Natural killer cell (primary cell): ENCODE results near the gene MEX3B. TPM values are rescaled to one million over a fixed set of nuclear protein-coding genes. Genes with fewer than 3 reads are reported as not detected.
A peak's percentile ranks its signal among the peaks of the same experiment; 100 is the strongest.

Source experiments
- ATAC-seq, 3 donors: fragments of 150-1000 bp in 2 of 3; fragments of 200-7000 bp in 1 of 3; cut with Tn5 transposase; 1 replicate in 1 of 3; 2 replicates in 2 of 3; pipeline ENCODE4 v1.10.0; 2021; ENCODE audit warnings: mild to moderate bottlenecking in 2 of 3, moderate library complexity in 2 of 3
- DNase-seq, 2 donors: peaks; one replicate each; pipeline versions ENCODE4 v3.0.0 to v3.0.0-alpha.2; 2013 to 2021; ENCODE audit warnings: mixed read lengths in 1 of 2
- H3K27ac ChIP-seq: one replicate; pipeline ENCODE4 v1.5.1; 2013; ENCODE audit warnings: mild to moderate bottlenecking, low read length
- H3K27me3 ChIP-seq: one replicate; pipeline ENCODE4 v1.6.1; 2013; ENCODE audit warnings: low read length; ENCODE audit not compliant: control insufficient read depth, insufficient read depth
- H3K36me3 ChIP-seq: one replicate; pipeline ENCODE4 v1.6.1; 2013; ENCODE audit warnings: low read length; ENCODE audit not compliant: control insufficient read depth, insufficient read depth
- H3K4me1 ChIP-seq: one replicate; pipeline ENCODE4 v1.6.1; 2013; ENCODE audit warnings: low read length; ENCODE audit not compliant: control insufficient read depth, insufficient read depth
- H3K4me3 ChIP-seq: one replicate; pipeline ENCODE4 v1.5.1; 2013; ENCODE audit warnings: low read length
- H3K9me3 ChIP-seq: one replicate; pipeline ENCODE4 v1.6.1; 2013; ENCODE audit warnings: low read length; ENCODE audit not compliant: control insufficient read depth, insufficient read depth
- H3K27ac Mint-ChIP-seq, 2 donors: one replicate each; pipeline ENCODE4 v1.8.0; 2022; ENCODE audit warnings: mild to moderate bottlenecking in 2 of 2, mixed read lengths in 2 of 2, moderate library complexity in 1 of 2
- H3K27me3 Mint-ChIP-seq, 2 donors: one replicate each; pipeline ENCODE4 v1.8.0; 2022; ENCODE audit warnings: low read depth in 2 of 2, mixed read lengths in 2 of 2
- H3K36me3 Mint-ChIP-seq: one replicate; pipeline ENCODE4 v1.8.0; 2022; ENCODE audit warnings: mixed read lengths
- H3K4me1 Mint-ChIP-seq, 2 donors: one replicate each; pipeline ENCODE4 v1.8.0; 2022; ENCODE audit warnings: mixed read lengths in 2 of 2
- H3K4me3 Mint-ChIP-seq: one replicate; pipeline ENCODE4 v1.8.0; 2022; ENCODE audit warnings: mild to moderate bottlenecking, moderate library complexity, mixed read lengths
- H3K9me3 Mint-ChIP-seq, 2 donors: one replicate each; pipeline ENCODE4 v1.8.0; 2022; ENCODE audit warnings: mixed read lengths in 2 of 2
- WGBS: methylation state at CpG from one replicate; pipeline ENCODE4 v1.1.7; 2013; ENCODE audit warnings: missing lambda C conversion rate; ENCODE audit not compliant: insufficient coverage; 5-methylcytosine and 5-hydroxymethylcytosine counted together
- intact Hi-C: fragments of 100-400 bp; cut with micrococcal nuclease; formaldehyde crosslinking; loops from one replicate; pipeline ENCODE4 v1.14.2; 2022
- total RNA-seq, 4 donors: library from RNA; stranded (reverse); fragments of 120-200 nt in 1 of 4; gene quantifications; one replicate each; pipeline versions ENCODE4 v1.2.3 to v1.2.4, GENCODE V29; 2013 to 2022
- TF ChIP-seq, protein P1 (sequence below): fragments of 200-600 bp; IDR thresholded peaks from one replicate; pipeline ENCODE4 v1.8.0; 2022; ENCODE audit warnings: antibody characterized with exemption

MEX3B gene
- total RNA-seq, result 1 to 10 TPM; 1.4 to 2.4 (median 1.7) TPM
- 0.99 TPM for total RNA-seq (2013)

DNA sequence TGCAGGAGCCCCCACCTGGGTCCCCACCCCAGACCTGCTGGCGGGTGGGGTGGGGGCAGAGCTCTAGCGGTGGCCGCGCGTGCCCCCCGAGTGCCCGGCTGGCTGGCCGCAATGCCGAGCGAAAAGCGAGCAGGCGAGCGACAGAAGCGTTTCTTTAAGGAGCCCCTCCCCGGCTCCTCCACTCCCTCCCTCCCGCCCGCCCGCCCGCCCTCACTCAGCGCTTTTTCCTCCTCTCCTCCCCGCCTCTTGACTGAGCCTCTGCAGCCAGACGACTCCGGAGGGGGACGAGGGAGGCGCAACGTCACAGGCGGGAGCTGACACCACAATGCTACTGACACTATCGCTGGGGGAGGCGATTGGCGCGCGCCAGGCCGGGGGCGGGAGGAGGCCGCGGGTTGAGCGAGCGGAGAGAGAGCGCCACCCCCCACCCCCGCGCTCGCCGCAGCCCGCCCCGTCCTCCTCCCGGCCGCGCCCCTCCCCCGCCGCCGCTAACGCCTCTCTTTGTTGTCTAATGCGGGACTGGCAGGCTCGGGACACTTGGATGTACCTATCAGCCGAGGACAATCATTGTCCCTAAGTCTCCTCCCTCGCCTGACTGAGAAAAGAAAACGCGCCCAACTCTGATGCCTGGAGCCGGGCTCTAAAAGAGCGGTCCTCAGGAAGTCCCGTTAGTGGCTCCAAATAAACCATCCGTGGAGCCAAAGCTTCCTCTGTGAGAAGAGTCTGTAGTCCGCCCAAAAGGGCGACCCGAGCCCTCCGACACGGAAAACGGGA is at the start of gene MEX3B:
TSS of gene MEX3B (minus strand) at position 127 of the 774 bp plus-strand sequence. CDS start 313 bp downstream, outside the sequence.
- H3K4me1 Mint-ChIP-seq, result peaks cover 7 to 33% of the 10 kb centered on the region in 2 donors
- ATAC-seq, result peak; percentile 65 to 69 (median 66)
- H3K36me3 Mint-ChIP-seq, result no peaks in the 10 kb centered on the region
- Histone ChIP-seq H3K4me3 (peak within 1 kb of the TSS; percentile 69), H3K27ac (peak within 1 kb of the TSS; percentile 41), H3K9me3 (no peaks in the 10 kb centered on the region), H3K27me3 (peaks cover 10% of the 10 kb centered on the region), H3K4me1 (peaks cover 24% of the 10 kb centered on the region), H3K36me3 (no peaks in the 10 kb centered on the region)
- under 1% methylated on average over 57 of the region's 68 CpGs for whole genome bisulfite sequencing
- intact Hi-C loops, result loop anchor here (5.0 kb wide), 1 partner anchor 564 kb away; no protein-coding TSS in a partner anchor
- H3K27me3 Mint-ChIP-seq, result peaks cover 0 to 8% of the 10 kb centered on the region in 2 donors
- TF ChIP-seq, protein P1, sequence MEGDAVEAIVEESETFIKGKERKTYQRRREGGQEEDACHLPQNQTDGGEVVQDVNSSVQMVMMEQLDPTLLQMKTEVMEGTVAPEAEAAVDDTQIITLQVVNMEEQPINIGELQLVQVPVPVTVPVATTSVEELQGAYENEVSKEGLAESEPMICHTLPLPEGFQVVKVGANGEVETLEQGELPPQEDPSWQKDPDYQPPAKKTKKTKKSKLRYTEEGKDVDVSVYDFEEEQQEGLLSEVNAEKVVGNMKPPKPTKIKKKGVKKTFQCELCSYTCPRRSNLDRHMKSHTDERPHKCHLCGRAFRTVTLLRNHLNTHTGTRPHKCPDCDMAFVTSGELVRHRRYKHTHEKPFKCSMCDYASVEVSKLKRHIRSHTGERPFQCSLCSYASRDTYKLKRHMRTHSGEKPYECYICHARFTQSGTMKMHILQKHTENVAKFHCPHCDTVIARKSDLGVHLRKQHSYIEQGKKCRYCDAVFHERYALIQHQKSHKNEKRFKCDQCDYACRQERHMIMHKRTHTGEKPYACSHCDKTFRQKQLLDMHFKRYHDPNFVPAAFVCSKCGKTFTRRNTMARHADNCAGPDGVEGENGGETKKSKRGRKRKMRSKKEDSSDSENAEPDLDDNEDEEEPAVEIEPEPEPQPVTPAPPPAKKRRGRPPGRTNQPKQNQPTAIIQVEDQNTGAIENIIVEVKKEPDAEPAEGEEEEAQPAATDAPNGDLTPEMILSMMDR, result no peak
- H3K9me3 Mint-ChIP-seq, result no peaks in the 10 kb centered on the region
- H3K4me3 Mint-ChIP-seq, result peak within 1 kb of the TSS; percentile 90
- peak within 1 kb of the TSS; percentile 76 to 87 for H3K27ac Mint-ChIP-seq
- DNase-seq, result peak; percentile 62 to 91

DNA sequence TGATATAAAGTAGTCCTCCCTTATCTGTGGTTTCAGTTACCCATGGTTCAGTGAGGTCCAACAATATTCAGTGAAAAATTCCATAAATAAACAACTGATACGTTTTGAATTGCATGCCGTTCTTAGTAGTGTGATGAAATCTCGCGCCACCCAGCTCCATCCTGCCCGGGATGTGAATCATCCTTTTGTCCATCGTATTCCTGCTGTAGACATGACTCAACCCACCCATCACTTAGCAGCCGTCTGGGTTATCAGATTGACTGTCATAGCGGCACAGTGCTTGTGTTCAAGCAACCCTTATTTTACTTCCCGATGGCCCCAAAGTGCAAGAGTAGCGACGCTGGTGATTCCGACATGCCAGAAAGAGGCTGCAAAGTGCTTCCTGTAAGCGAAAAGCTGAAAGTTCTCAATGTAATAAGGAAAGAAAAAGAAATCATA is 48.0 kb upstream of the MEX3B start:
- no peaks in the 10 kb centered on the region for H3K4me1 ChIP-seq
- no peaks in the 10 kb centered on the region for H3K4me1 Mint-ChIP-seq
- H3K9me3 ChIP-seq, result no peaks in the 10 kb centered on the region
- H3K27me3 ChIP-seq, result no peaks in the 10 kb centered on the region
- TF ChIP-seq, protein P1, result no peak
- H3K36me3 ChIP-seq, result no peaks in the 10 kb centered on the region
- WGBS, result 98% methylated on average over 13 of the region's 13 CpGs
- H3K36me3 Mint-ChIP-seq, result no peaks in the 10 kb centered on the region
- H3K27ac ChIP-seq, result no peak overlapping the region
- H3K4me3 ChIP-seq, result no peak overlapping the region
- H3K4me3 Mint-ChIP-seq, result no peak overlapping the region
- no peak for DNase-seq
- intact Hi-C loops, result no loop called here
- no peaks in the 10 kb centered on the region for H3K9me3 Mint-ChIP-seq
- H3K27ac Mint-ChIP-seq, result no peak overlapping the region
- peaks cover 0 to 10% of the 10 kb centered on the region in 2 donors for H3K27me3 Mint-ChIP-seq
- ATAC-seq, result no peak

DNA sequence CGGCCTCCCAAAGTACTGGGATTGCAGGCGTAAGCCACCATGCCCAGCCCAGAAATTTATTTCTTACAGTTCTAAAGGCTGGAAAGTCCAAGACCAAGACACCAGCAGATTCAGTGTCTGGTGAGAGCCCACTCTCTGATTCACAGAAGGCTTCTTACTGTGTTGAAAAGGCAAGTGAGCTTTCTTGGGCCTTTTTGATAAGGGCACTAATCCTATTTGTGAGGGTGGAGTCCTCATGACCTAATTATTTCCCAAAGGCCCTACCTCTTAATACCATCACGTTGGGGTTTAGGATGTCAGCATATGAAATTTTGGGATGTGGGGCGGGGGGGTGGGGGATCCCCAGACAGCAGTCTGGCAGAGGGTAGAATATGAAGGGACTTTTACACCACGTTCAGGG is 47.5 kb upstream of the MEX3B start:
- no peaks in the 10 kb centered on the region for H3K36me3 Mint-ChIP-seq
- H3K4me1 Mint-ChIP-seq, result no peaks in the 10 kb centered on the region
- H3K9me3 ChIP-seq, result no peaks in the 10 kb centered on the region
- H3K36me3 ChIP-seq, result no peaks in the 10 kb centered on the region
- no peak for ATAC-seq
- DNase-seq, result no peak
- H3K27me3 ChIP-seq, result no peaks in the 10 kb centered on the region
- H3K4me3 Mint-ChIP-seq, result no peak overlapping the region
- no peak overlapping the region for H3K4me3 ChIP-seq
- TF ChIP-seq, protein P1, result no peak
- no peak overlapping the region for H3K27ac ChIP-seq
- peaks cover 0 to 14% of the 10 kb centered on the region in 2 donors for H3K27me3 Mint-ChIP-seq
- no peak overlapping the region for H3K27ac Mint-ChIP-seq
- intact Hi-C loops, result no loop called here
- H3K4me1 ChIP-seq, result no peaks in the 10 kb centered on the region
- WGBS, result 92% methylated on average over 4 of the region's 5 CpGs
- H3K9me3 Mint-ChIP-seq, result no peaks in the 10 kb centered on the region
